Neuron (in vitro differentiated cells): Measurements from ENCODE around the gene BCAR3.
"Not testable (repeated sequence)": the region's sequence is repeated elsewhere in the genome, so short reads cannot be mapped to it uniquely, and the experiment has no call there.

Experiments
- H2AFZ ChIP-seq: one replicate; pipeline ENCODE4 v1.6.1; 2013; ENCODE audit warnings: low read depth, mild to moderate bottlenecking, inconsistent platforms, low read length, moderate library complexity
- H3K27me3 ChIP-seq: one replicate; pipeline ENCODE4 v1.6.1; 2013; ENCODE audit warnings: low read length; ENCODE audit not compliant: insufficient read depth
- H3K36me3 ChIP-seq: one replicate; pipeline ENCODE4 v1.6.1; 2013; ENCODE audit warnings: low read length; ENCODE audit not compliant: insufficient read depth
- H3K4me1 ChIP-seq: one replicate; pipeline ENCODE4 v1.6.1; 2013; ENCODE audit warnings: low read length; ENCODE audit not compliant: insufficient read depth
- H3K4me3 ChIP-seq: 2 replicates; pipeline ENCODE4 v1.5.1; 2013; ENCODE audit warnings: mild to moderate bottlenecking, low read length, moderate library complexity
- H3K9me3 ChIP-seq: one replicate; pipeline ENCODE4 v1.6.1; 2013; ENCODE audit warnings: low read length

Gene BCAR3

DNA sequence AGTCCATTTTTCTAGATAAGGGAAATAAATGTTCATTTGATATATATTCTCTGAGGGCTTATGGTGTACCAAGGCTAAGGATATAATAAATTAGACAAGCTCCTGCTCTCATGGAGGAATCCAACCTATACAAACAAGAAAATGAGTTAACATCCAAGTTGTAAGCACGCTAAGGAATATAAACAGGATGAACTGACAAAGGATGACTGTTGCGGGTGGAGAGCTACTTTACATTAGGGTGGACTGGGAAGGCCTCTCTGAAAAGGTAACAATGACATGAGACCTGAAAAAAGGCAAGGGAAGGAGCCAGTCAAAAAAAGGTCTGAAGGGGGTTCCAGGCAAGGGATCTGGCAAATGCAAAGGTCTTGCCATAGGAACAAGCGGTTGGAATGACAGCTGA, 3.1 kb downstream of the BCAR3 start:
- H3K4me3 ChIP-seq = no peak overlapping the region

DNA sequence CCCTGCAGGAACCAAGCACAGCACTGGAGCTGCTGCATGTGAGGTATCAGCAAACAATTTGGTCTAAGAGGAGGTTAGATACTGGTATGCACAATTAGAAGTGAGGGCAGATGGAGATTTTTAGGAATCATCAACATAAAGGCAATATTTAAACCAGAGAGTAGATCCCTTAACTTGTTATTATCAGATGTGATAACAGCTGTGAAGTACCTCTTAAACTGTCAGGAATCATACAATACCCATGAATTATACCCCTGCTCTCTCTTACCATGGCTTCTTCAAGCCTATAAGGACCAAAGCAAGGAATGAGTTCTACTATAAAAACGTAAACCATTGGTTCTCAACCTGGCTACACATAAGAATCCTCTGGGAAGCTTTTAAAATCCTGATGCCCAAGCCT, 3.9 kb downstream of the BCAR3 start:
- Histone ChIP-seq H3K9me3 (no peaks in the 10 kb centered on the region), H3K4me3 (no peak overlapping the region), H2AFZ (no peak overlapping the region), H3K27me3 (no peaks in the 10 kb centered on the region), H3K36me3 (no peaks in the 10 kb centered on the region), H3K4me1 (peaks cover 4% of the 10 kb centered on the region)

More for the DNA sequence above, 3.1 kb downstream of the BCAR3 start:
- no peak overlapping the region for H2AFZ ChIP-seq
- peaks cover 4% of the 10 kb centered on the region for H3K4me1 ChIP-seq
- H3K36me3 ChIP-seq = no peaks in the 10 kb centered on the region
- H3K9me3 ChIP-seq = no peaks in the 10 kb centered on the region
- no peaks in the 10 kb centered on the region for H3K27me3 ChIP-seq

DNA sequence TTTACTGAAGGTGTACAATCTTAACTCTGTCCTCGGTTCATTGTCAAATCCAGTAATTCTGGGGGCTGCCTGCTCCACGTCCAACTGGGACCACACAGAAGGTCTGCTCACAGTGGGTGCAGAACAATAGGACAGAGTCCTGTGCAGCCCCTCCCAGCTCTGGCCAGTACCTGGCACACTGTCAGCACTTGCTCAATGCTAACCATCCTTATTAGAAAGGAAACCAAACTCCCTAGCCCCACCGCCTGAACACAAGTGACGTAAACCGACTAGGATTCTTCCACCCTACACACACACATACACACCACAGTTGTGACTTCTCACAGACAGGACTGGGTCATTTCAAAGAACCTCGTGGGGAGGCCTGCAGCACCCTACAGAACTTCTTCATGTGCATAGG, 5.2 kb downstream of the BCAR3 start:
- Histone ChIP-seq H3K9me3 (no peaks in the 10 kb centered on the region), H3K4me3 (no peak overlapping the region), H3K4me1 (no peaks in the 10 kb centered on the region), H3K27me3 (no peaks in the 10 kb centered on the region), H3K36me3 (no peaks in the 10 kb centered on the region), H2AFZ (no peak overlapping the region)

- H3K9me3 ChIP-seq = no peaks in the 10 kb centered on the region
- H2AFZ ChIP-seq = no peak overlapping the region
- no peaks in the 10 kb centered on the region for H3K36me3 ChIP-seq
- no peaks in the 10 kb centered on the region for H3K27me3 ChIP-seq
- no peak overlapping the region for H3K4me3 ChIP-seq
- no peaks in the 10 kb centered on the region for H3K4me1 ChIP-seq
Observed at GRCh38 chr1:93675931-93676330, 5.7 kb downstream of the BCAR3 start.

GRCh38 chr1:93675271-93675670, 6.4 kb downstream of the BCAR3 start:
- no peaks in the 10 kb centered on the region for H3K27me3 ChIP-seq
- H3K4me1 ChIP-seq = no peaks in the 10 kb centered on the region
- H3K36me3 ChIP-seq = no peaks in the 10 kb centered on the region
- no peak overlapping the region for H2AFZ ChIP-seq
- H3K4me3 ChIP-seq = no peak overlapping the region
- no peaks in the 10 kb centered on the region for H3K9me3 ChIP-seq

- H3K27me3 ChIP-seq, H3K9me3 ChIP-seq, H2AFZ ChIP-seq, H3K36me3 ChIP-seq, H3K4me1 ChIP-seq, H3K4me3 ChIP-seq: not testable (repeated sequence)
Observed at GRCh38 chr1:93674071-93674470, 7.6 kb downstream of the BCAR3 start.

- Histone ChIP-seq H3K27me3 (no peaks in the 10 kb centered on the region), H3K4me3 (no peak overlapping the region), H3K36me3 (no peaks in the 10 kb centered on the region), H3K9me3 (no peaks in the 10 kb centered on the region), H2AFZ (no peak overlapping the region), H3K4me1 (peaks cover 4% of the 10 kb centered on the region)
Observed at GRCh38 chr1:93673163-93673829, 8.3 kb downstream of the BCAR3 start.

- H3K27me3 ChIP-seq = no peaks in the 10 kb centered on the region
- no peaks in the 10 kb centered on the region for H3K9me3 ChIP-seq
- H3K4me1 ChIP-seq = peaks cover 4% of the 10 kb centered on the region
- H2AFZ ChIP-seq = no peak overlapping the region
- H3K4me3 ChIP-seq = no peak overlapping the region
- H3K36me3 ChIP-seq = no peaks in the 10 kb centered on the region
Observed at GRCh38 chr1:93672477-93673162, 9.0 kb downstream of the BCAR3 start.

DNA sequence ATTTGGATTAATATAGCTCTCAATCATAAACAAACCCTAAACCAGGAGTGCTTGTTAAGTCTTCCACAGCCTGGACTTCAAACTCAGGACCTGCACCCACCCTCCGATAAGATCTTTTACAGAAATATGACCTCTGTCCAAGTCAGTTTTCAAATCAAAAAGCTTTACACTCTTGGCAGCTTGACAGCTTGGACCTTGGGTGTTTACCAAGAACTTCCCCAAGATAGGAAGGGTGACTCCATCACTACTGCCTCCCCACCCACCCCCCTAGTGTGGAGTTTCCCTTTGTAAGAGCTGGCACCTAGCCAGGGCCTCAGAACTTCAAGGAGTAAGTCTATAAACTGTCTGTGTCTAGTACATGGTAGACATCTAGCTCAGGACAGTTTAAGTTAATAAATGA, 9.6 kb downstream of the BCAR3 start:
- peaks cover 4% of the 10 kb centered on the region for H3K4me1 ChIP-seq
- no peak overlapping the region for H2AFZ ChIP-seq
- H3K36me3 ChIP-seq = no peaks in the 10 kb centered on the region
- H3K9me3 ChIP-seq = no peaks in the 10 kb centered on the region
- no peak overlapping the region for H3K4me3 ChIP-seq
- H3K27me3 ChIP-seq = no peaks in the 10 kb centered on the region

GRCh38 chr1:93671099-93671621, 10.5 kb downstream of the BCAR3 start:
- Histone ChIP-seq H2AFZ (no peak overlapping the region), H3K9me3 (no peaks in the 10 kb centered on the region), H3K4me1 (peaks cover 4% of the 10 kb centered on the region), H3K4me3 (no peak overlapping the region), H3K27me3 (no peaks in the 10 kb centered on the region), H3K36me3 (no peaks in the 10 kb centered on the region)

DNA sequence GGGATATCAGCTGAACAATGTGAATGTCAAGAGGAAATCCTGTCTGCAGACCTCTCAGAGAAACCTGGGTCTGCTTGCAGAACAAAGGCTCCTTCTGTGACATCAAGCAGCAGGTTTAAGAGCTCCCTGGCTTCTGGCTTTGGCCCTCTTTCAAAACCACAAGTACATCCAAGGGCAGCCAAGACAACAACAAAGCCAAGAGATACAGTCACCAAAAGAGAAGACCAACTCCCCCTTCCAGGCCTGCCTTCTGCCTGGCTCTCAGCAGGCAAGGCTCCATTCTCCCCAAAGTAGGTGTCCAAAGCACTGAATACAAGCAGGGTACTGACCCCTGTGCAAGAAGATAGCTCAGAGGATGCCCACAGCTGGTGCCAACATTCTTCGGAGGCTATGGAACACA, 11.5 kb downstream of the BCAR3 start:
- no peak overlapping the region for H2AFZ ChIP-seq
- H3K4me3 ChIP-seq = no peak overlapping the region
- H3K9me3 ChIP-seq = no peaks in the 10 kb centered on the region
- H3K27me3 ChIP-seq = no peaks in the 10 kb centered on the region
- H3K36me3 ChIP-seq = no peaks in the 10 kb centered on the region
- H3K4me1 ChIP-seq = peaks cover 4% of the 10 kb centered on the region

DNA sequence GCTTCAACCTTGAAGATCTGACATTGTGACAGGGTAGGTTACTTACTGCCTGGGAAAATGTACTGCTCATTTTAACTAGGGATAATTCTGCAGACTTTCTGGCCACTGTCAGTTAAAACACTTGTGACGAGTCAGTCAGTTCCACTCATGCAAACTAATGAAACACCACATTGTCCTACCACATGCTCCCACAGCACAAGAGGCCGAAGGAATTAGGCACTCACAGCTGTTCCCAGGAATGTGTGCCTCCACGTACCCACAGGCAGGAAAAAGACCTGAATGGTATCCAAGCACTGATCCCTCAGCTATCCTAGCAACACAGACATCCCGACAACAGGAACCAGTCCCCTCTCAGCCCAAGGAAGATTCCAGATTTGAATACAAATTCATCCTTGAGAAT, 12.3 kb downstream of the BCAR3 start:
- no peak overlapping the region for H3K4me3 ChIP-seq
- no peaks in the 10 kb centered on the region for H3K27me3 ChIP-seq
- H3K9me3 ChIP-seq = no peaks in the 10 kb centered on the region
- no peak overlapping the region for H2AFZ ChIP-seq
- H3K36me3 ChIP-seq = no peaks in the 10 kb centered on the region
- peaks cover 4% of the 10 kb centered on the region for H3K4me1 ChIP-seq

- H3K9me3 ChIP-seq = no peaks in the 10 kb centered on the region
- peaks cover 4% of the 10 kb centered on the region for H3K4me1 ChIP-seq
- no peak overlapping the region for H3K4me3 ChIP-seq
- H3K27me3 ChIP-seq = no peaks in the 10 kb centered on the region
- no peak overlapping the region for H2AFZ ChIP-seq
- H3K36me3 ChIP-seq = no peaks in the 10 kb centered on the region
Observed at GRCh38 chr1:93668951-93669350, 12.7 kb downstream of the BCAR3 start.
